HG03575 (cell line): ENCODE measurements around the gene FAM234A.

ENCODE experiments used
- ATAC-seq: cut with Tn5 transposase; IDR thresholded peaks from one replicate; pipeline ENCODE4 v1.9.1; 2021; ENCODE audit not compliant: unreplicated experiment, insufficient number of reproducible peaks, low FRiP score; ENCODE audit errors: extremely low read depth

The FAM234A gene

GRCh38 chr16:311725-312124 is 77.1 kb downstream of the FAM234A start:
- no peak for ATAC-seq

GRCh38 chr16:314351-314750 is 79.7 kb downstream of the FAM234A start:
- ATAC-seq = no peak

GRCh38 chr16:314795-315299 is 80.2 kb downstream of the FAM234A start:
- no peak for ATAC-seq
